NT2/D1 (cell line): ENCODE data around the gene TEX48.

Experiments
- DNase-seq: peaks from one replicate; pipeline ENCODE4 v3.0.0-alpha.2; 2011; ENCODE audit warnings: low read depth, low spot score
- H3K27me3 ChIP-seq: 2 replicates; pipeline ENCODE4 v1.6.0; 2011; ENCODE audit warnings: mild to moderate bottlenecking; ENCODE audit not compliant: insufficient read length, insufficient read depth
- H3K36me3 ChIP-seq: 2 replicates; pipeline ENCODE4 v1.6.1; 2011; ENCODE audit warnings: mild to moderate bottlenecking, low read length, mixed read lengths; ENCODE audit not compliant: insufficient read depth, insufficient read length
- H3K4me1 ChIP-seq: 2 replicates; pipeline ENCODE4 v1.5.1; 2011; ENCODE audit not compliant: insufficient read depth, insufficient read length
- H3K4me3 ChIP-seq: 2 replicates; pipeline ENCODE4 v1.5.1; 2011; ENCODE audit warnings: low read depth; ENCODE audit not compliant: insufficient read length
- H3K9ac ChIP-seq: 2 replicates; pipeline ENCODE4 v1.6.0; 2011; ENCODE audit warnings: low read depth; ENCODE audit not compliant: insufficient read length
- H3K9me3 ChIP-seq: 2 replicates; pipeline ENCODE4 v1.5.1; 2011; ENCODE audit warnings: mild to moderate bottlenecking, low read length; ENCODE audit not compliant: insufficient read depth
- SUZ12 ChIP-seq: IDR thresholded peaks from 2 replicates; pipeline ENCODE4 v1.6.1; 2011; ENCODE audit not compliant: insufficient read length, insufficient read depth; ENCODE audit errors: extremely low read depth
- YY1 ChIP-seq: IDR thresholded peaks from 2 replicates; pipeline ENCODE4 v1.6.1; 2011; ENCODE audit not compliant: insufficient read length, insufficient read depth
- ZNF274 ChIP-seq: IDR thresholded peaks from 2 replicates; pipeline ENCODE4 v1.6.1; 2011; ENCODE audit warnings: mild to moderate bottlenecking, low read depth, low read length

TEX48 gene

DNA sequence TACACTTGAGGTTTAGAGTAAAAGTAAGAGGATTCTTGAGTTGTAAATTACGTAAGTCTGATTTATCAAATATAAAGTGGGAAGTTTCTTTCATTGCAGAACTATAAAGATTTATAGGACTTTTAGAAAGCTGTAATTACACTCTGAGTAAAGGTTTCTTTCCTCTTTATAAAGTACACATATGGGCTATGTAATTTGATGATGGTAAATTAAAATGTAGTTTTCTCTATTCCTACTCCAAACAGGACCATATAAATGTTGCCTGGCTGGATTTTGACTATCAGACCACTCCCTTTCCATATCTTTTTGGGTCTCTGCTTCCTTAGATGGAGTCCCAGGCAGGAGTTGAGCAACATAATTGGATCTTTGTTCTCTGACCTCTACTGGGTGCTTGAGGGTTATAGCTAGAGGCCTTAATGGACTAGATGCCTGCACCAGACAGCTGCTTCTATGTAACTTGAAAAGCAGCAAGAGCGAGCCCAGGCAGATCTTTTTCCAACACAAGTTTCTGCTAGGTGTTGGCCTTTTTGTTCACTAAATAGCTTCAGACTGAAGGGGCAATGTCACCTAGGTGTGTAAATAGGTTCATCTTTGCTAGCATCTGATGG is 11.4 kb upstream of the TEX48 start:
- Histone ChIP-seq H3K9ac (no peak overlapping the region), H3K9me3 (no peaks in the 10 kb centered on the region), H3K27me3 (no peaks in the 10 kb centered on the region), H3K4me3 (no peak overlapping the region), H3K4me1 (no peaks in the 10 kb centered on the region), H3K36me3 (no peaks in the 10 kb centered on the region)
- DNase-seq: no peak
- TF ChIP-seq YY1 (no peak), SUZ12 (no peak), ZNF274 (no peak)

DNA sequence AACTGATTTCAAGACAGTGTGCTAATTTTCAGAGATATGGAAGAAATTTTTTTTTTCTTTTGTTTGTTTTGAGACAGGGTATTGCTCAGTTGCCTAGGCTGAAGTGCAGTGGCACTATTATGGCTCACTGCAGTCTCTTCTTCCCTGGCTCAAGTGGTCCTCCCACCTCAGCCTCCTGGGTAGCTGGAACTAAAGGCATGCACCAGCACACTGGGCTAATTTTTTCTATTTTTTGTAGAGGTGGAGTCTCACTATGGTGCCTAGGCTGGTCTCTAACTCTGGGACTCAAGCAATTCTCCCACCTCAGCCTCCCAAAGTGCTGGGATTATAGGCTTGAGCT is 9.9 kb upstream of the TEX48 start:
- H3K9me3 ChIP-seq: no peaks in the 10 kb centered on the region
- TF ChIP-seq YY1 (no peak), SUZ12 (no peak), ZNF274 (no peak)
- H3K4me1 ChIP-seq: no peaks in the 10 kb centered on the region
- no peaks in the 10 kb centered on the region for H3K36me3 ChIP-seq
- H3K27me3 ChIP-seq: no peaks in the 10 kb centered on the region
- no peak overlapping the region for H3K9ac ChIP-seq
- no peak for DNase-seq
- no peak overlapping the region for H3K4me3 ChIP-seq

- Histone ChIP-seq H3K27me3 (no peaks in the 10 kb centered on the region), H3K4me1 (no peaks in the 10 kb centered on the region), H3K36me3 (no peaks in the 10 kb centered on the region), H3K9me3 (no peaks in the 10 kb centered on the region), H3K4me3 (no peak overlapping the region), H3K9ac (no peak overlapping the region)
- TF ChIP-seq SUZ12 (no peak), YY1 (no peak), ZNF274 (no peak)
- no peak for DNase-seq
Observed at GRCh38 chr9:114691046-114691955, 9.3 kb upstream of the TEX48 start.

DNA sequence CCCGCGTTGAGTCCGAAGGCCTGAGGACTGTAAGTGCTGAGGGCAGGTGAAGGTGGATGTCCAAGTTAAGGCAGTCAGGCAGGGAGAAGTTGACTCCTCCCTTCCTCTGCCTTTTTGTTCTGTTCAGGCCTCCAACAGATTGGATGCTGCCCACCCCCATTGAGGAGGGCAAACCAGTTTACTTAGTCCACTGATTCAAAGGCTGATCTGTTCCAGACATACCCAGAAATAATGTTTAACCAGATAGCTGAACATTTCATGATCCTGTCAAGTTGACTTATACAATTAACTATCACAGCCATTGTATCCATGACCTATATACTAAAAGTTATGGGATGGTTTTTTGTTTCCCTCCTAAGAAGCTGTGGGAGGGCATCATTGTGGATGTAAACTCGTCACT is 8.3 kb upstream of the TEX48 start:
- TF ChIP-seq ZNF274: no peak
- no peak for TF ChIP-seq YY1
- no peak for TF ChIP-seq SUZ12
- Histone ChIP-seq H3K4me1 (no peaks in the 10 kb centered on the region), H3K9ac (no peak overlapping the region), H3K27me3 (no peaks in the 10 kb centered on the region), H3K4me3 (no peak overlapping the region), H3K9me3 (no peaks in the 10 kb centered on the region), H3K36me3 (no peaks in the 10 kb centered on the region)
- DNase-seq: no peak

- H3K27me3 ChIP-seq: no peaks in the 10 kb centered on the region
- no peak overlapping the region for H3K4me3 ChIP-seq
- no peak for DNase-seq
- no peak overlapping the region for H3K9ac ChIP-seq
- H3K36me3 ChIP-seq: no peaks in the 10 kb centered on the region
- TF ChIP-seq ZNF274 (no peak), YY1 (no peak), SUZ12 (no peak)
- no peaks in the 10 kb centered on the region for H3K4me1 ChIP-seq
- H3K9me3 ChIP-seq: no peaks in the 10 kb centered on the region
Observed at GRCh38 chr9:114689813-114690212, 7.8 kb upstream of the TEX48 start.

DNA sequence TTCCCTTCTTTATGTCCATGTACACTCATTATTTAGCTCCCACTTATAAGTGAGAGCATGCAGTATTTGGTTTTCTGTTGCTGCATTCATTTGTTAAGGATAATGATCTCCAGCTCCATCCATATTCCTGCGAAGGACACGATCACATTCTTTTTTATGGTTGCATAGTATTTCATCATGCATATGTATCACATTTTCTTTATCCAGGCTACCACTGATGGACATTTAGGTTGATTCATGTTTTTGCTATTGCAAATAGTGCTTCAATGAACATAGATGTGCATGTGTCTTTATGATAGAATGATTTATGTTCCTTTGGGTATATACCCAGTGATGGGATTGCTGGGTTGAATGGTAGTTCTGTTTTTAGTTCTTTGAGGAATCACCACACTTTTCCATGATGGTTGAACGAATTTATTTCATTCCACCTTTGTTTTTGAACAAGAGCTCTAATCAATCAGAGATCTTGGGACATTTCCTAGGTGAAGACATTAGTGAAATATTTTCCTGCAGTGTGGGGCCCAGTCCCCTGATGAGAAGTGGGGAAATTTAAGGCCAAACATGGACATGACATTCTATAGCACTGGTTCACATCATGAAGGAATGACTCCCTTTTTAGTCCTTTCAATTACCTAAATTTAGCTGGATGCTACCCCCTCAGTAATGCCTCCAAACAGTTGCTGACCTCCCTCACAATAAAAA is 7.1 kb upstream of the TEX48 start:
- TF ChIP-seq YY1: no peak
- TF ChIP-seq ZNF274: no peak
- TF ChIP-seq SUZ12: no peak
- H3K4me1 ChIP-seq: no peaks in the 10 kb centered on the region
- no peak for DNase-seq
- no peaks in the 10 kb centered on the region for H3K36me3 ChIP-seq
- H3K27me3 ChIP-seq: no peaks in the 10 kb centered on the region
- H3K9me3 ChIP-seq: no peaks in the 10 kb centered on the region
- no peak overlapping the region for H3K4me3 ChIP-seq
- no peak overlapping the region for H3K9ac ChIP-seq

GRCh38 chr9:114688379-114688778 is 6.4 kb upstream of the TEX48 start:
- Histone ChIP-seq H3K27me3 (no peaks in the 10 kb centered on the region), H3K9ac (no peak overlapping the region)
- TF ChIP-seq SUZ12 (no peak), ZNF274 (no peak), YY1 (no peak)

More at GRCh38 chr9:114688379-114688778, 6.4 kb upstream of the TEX48 start:
- no peaks in the 10 kb centered on the region for H3K9me3 ChIP-seq
- H3K4me3 ChIP-seq: no peak overlapping the region
- no peaks in the 10 kb centered on the region for H3K36me3 ChIP-seq
- no peak for DNase-seq
- H3K4me1 ChIP-seq: no peaks in the 10 kb centered on the region
